Testis (tissue), 3 donors: ENCODE results near the gene IPO11. TPM values are rescaled to one million over a fixed set of nuclear protein-coding genes. Genes with fewer than 3 reads are reported as not detected.

ENCODE experiments used
- DNase-seq: peaks from one replicate; pipeline ENCODE4 v3.0.0-alpha.2; 2019
- H3K27ac ChIP-seq, 2 donors: fragments of 200-600 bp; sonication (generic); one replicate each; pipeline ENCODE4 v1.5.1; 2019
- H3K27me3 ChIP-seq: fragments of 200-600 bp; sonication (generic); one replicate; pipeline ENCODE4 v1.5.1; 2019
- H3K36me3 ChIP-seq: fragments of 200-600 bp; sonication (generic); one replicate; pipeline ENCODE4 v1.5.1; 2017; ENCODE audit warnings: low read depth; ENCODE audit errors: missing control alignments
- H3K4me1 ChIP-seq: fragments of 200-600 bp; sonication (generic); one replicate; pipeline ENCODE4 v1.5.1; 2019
- H3K4me3 ChIP-seq, 2 donors: fragments of 200-600 bp; sonication (generic); one replicate each; pipeline ENCODE4 v1.5.1; 2017 to 2019
- H3K9me3 ChIP-seq: fragments of 200-600 bp; sonication (generic); one replicate; pipeline ENCODE4 v1.5.1; 2017
- POLR2A ChIP-seq: fragments of 450-650 bp; IDR thresholded peaks from one replicate; pipeline ENCODE4 v1.6.1; 2017; ENCODE audit warnings: antibody characterized with exemption, mild to moderate bottlenecking, moderate library complexity
- WGBS, 2 donors: methylation state at CpG; one replicate each; pipeline ENCODE4 v1.1.5; 2018; 5-methylcytosine and 5-hydroxymethylcytosine counted together
- intact Hi-C: fragments of 100-400 bp; cut with DNase I; formaldehyde crosslinking; loops from one replicate; pipeline ENCODE4 v1.15.1; 2023; ENCODE audit warnings: low total_unique reads
- polyA plus RNA-seq: library from polyadenylated mRNA; stranded (reverse); fragments of 350-450 nt; fragmentation: Illumina TruSeq; extraction: RNeasy Lipid Tissue Mini Kit (QIAGEN cat#74804); gene quantifications from one replicate; pipeline ENCODE4 v1.2.3, GENCODE V29; 2014; ENCODE audit warnings: low read depth, low replicate concordance; ENCODE audit not compliant: insufficient read depth
- total RNA-seq, 2 donors: library from RNA; depleted of rRNA; stranded (reverse); fragments of >200 nt; gene quantifications; one replicate each; pipeline ENCODE4 v1.2.3, GENCODE V29; 2016
- TF ChIP-seq, protein P1 (sequence below), 3 experiments: fragments of 450-650 bp in 2 of 3; fragments of 200-600 bp in 1 of 3; sonication (generic) in 1 of 3; IDR thresholded peaks; one replicate each; pipeline ENCODE4 v1.5.1; 2016 to 2019; ENCODE audit warnings: antibody characterized with exemption in 3 of 3, mild to moderate bottlenecking in 2 of 3, moderate library complexity in 1 of 3

Gene IPO11
- total and polyA plus RNA-seq, 3 donors from 2014 or later: 50.3 to 74.5 (median 67.3) TPM

DNA sequence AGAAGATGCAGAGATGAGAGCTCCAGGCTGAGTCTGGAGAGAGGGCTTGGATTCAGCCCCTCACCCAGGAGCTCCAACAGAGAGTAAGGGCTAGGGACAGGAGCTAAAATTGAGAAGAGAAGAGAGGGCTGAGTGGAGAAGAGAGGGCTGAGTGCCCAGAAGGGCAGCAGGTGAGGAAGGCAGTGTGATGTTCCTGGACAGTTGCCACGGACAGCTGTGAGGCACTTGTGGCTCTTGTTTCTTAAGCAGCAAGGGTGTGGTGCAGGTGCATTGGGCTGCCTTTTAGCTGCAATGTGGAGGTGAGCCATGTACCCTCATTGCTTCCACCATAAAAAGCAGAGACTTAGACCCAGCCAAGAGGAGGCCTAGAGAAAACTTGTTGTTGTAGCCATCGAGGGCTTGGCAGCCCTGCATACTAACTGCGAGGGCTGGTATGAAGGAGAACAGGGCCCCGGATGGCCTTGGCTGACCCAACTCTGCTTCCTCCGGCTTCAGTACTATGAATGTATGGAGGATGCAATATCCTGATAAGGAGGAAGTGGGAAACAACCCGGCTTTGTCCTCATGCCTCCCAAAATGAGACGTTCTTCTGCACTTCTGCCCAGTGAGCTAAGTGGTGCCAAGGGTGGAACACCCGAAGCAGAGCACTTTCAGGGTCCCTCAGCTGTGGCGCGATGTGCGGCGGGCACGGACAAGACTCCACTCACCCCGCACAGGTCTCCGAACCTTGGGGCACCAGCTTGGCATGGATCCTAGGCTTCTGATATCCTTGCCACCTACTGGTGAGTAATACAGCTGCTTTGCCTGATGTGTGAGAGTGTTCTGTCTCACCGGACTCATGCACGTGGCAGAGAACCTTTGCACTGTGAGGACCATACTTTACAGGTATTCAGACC, 231.2 kb downstream of the IPO11 start:
- intact Hi-C loops: no loop called here
- H3K27ac ChIP-seq: no peak overlapping the region
- H3K27me3 ChIP-seq: no peaks in the 10 kb centered on the region
- no peak for TF ChIP-seq POLR2A
- TF ChIP-seq, protein P1, sequence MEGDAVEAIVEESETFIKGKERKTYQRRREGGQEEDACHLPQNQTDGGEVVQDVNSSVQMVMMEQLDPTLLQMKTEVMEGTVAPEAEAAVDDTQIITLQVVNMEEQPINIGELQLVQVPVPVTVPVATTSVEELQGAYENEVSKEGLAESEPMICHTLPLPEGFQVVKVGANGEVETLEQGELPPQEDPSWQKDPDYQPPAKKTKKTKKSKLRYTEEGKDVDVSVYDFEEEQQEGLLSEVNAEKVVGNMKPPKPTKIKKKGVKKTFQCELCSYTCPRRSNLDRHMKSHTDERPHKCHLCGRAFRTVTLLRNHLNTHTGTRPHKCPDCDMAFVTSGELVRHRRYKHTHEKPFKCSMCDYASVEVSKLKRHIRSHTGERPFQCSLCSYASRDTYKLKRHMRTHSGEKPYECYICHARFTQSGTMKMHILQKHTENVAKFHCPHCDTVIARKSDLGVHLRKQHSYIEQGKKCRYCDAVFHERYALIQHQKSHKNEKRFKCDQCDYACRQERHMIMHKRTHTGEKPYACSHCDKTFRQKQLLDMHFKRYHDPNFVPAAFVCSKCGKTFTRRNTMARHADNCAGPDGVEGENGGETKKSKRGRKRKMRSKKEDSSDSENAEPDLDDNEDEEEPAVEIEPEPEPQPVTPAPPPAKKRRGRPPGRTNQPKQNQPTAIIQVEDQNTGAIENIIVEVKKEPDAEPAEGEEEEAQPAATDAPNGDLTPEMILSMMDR (IDR thresholded peaks at IDR 0.05): no peak
- DNase-seq: no peak
- no peak overlapping the region for H3K4me3 ChIP-seq
- WGBS, 2 donors: 84 to 93% methylated on average over 15 to 17 of the region's 17 CpGs
- no peaks in the 10 kb centered on the region for H3K36me3 ChIP-seq
- H3K4me1 ChIP-seq: no peaks in the 10 kb centered on the region
- H3K9me3 ChIP-seq: no peaks in the 10 kb centered on the region

DNA sequence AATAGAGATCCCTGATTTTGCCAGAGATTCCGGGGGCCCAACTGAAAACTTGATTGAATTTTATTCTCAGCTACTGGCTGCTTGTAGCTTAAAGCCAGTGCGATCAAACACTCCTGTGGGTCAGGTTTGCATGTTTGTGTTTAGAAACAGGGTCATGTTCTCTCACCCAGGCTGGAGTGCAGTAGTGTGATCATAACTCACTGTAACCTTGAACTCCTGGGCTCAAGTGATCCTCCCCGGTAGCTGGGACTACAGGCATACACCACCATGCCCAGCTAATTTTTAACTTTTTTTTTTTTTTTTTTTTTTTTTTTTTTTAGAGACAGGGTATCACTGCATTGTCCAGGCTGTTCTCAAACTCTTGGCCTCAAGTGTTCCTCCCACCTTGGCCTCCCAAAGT, 232.7 kb downstream of the IPO11 start:
- Histone ChIP-seq H3K27me3 (no peaks in the 10 kb centered on the region), H3K36me3 (no peaks in the 10 kb centered on the region), H3K9me3 (no peaks in the 10 kb centered on the region), H3K4me1 (no peaks in the 10 kb centered on the region), H3K27ac (no peak overlapping the region), H3K4me3 (no peak overlapping the region)
- 91 to 93% methylated on average over 3 of the region's 3 CpGs for WGBS, 2 donors
- TF ChIP-seq, protein P1 (IDR thresholded peaks at IDR 0.05): no peak
- no peak for TF ChIP-seq POLR2A
- DNase-seq: no peak
- intact Hi-C loops: no loop called here

DNA sequence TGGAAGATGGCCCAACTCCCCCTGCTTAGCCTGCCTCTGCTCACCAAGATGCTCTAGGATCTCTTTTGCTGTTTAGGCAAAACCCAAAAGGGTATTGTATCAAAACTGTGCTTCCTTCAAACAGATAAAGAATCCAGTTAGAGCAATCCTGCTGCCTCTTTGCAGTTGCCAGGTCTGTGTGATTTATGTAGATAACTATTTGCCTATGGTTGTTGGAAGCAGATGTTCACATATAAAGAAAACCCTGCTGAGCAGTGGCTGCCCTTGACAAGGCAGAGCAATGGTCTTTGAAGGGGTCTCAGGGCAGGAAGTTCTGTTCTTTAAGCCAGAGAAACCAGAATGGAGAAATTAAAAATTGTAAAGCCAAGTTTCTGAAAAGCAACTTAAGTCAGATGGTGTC, 234.7 kb downstream of the IPO11 start:
- Histone ChIP-seq H3K36me3 (no peaks in the 10 kb centered on the region), H3K27ac (no peak overlapping the region), H3K9me3 (no peaks in the 10 kb centered on the region), H3K27me3 (no peaks in the 10 kb centered on the region), H3K4me3 (no peak overlapping the region), H3K4me1 (no peaks in the 10 kb centered on the region)
- no peak for DNase-seq
- no peak for TF ChIP-seq POLR2A
- TF ChIP-seq, protein P1 (IDR thresholded peaks at IDR 0.05): no peak
- intact Hi-C loops: no loop called here

DNA sequence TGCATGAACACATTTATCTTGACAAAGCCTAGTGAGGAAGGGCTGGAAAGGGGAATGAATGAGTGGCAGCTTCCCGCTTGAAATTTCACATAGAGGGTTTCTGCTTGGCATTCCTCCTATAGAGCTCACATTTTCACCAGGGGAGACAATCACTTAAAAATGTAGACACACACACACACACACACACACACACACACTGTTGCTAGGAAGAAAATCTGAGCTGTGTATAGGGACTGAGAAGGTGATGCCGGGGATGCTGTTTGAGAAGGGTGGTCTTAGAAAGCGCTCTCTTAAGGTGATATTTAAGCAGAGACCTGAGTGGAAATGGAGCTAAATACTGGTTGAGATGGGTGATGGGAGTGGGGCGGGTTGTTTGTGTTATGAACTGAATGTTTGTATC, 236.5 kb downstream of the IPO11 start:
- Histone ChIP-seq H3K4me3 (no peak overlapping the region), H3K4me1 (no peaks in the 10 kb centered on the region), H3K27ac (no peak overlapping the region), H3K36me3 (no peaks in the 10 kb centered on the region), H3K27me3 (no peaks in the 10 kb centered on the region), H3K9me3 (no peaks in the 10 kb centered on the region)
- WGBS, 2 donors: 90 to 99% methylated on average over 4 of the region's 4 CpGs
- intact Hi-C loops: no loop called here
- TF ChIP-seq, protein P1 (IDR thresholded peaks at IDR 0.05): no peak
- no peak for TF ChIP-seq POLR2A
- DNase-seq: no peak
